ENCODE results near the gene ZNF664. TPM values are rescaled to one million over a fixed set of nuclear protein-coding genes. Genes with fewer than 3 reads are reported as not detected.

Gene ZNF664
- total RNA-seq (100 to 1,000 TPM; 105 to 118 TPM), polyA plus RNA-seq (10 to 100 TPM; 31.7 to 34.3 TPM)
- long read RNA-seq, donor 1, full-length matches to known transcripts = 26 of 41 reads
- long read RNA-seq, donor 1, partial matches to known transcripts = 7 of 41 reads
- long read RNA-seq, donor 1, other reads (novel, unspliced or antisense) = 8 of 41 reads
- long read RNA-seq, donor 2, full-length matches to known transcripts = 17 of 28 reads
- long read RNA-seq, donor 2, partial matches to known transcripts = 0 of 28 reads
- long read RNA-seq, donor 2, other reads (novel, unspliced or antisense) = 11 of 28 reads
- long read RNA-seq, donor 3, full-length matches to known transcripts = 19 of 33 reads
- long read RNA-seq, donor 3, partial matches to known transcripts = 9 of 33 reads
- long read RNA-seq, donor 3, other reads (novel, unspliced or antisense) = 5 of 33 reads
- long read RNA-seq, donor 4, full-length matches to known transcripts = 17 of 23 reads
- long read RNA-seq, donor 4, partial matches to known transcripts = 6 of 23 reads
- long read RNA-seq, donor 4, other reads (novel, unspliced or antisense) = 0 of 23 reads
- long read RNA-seq, donor 5, full-length matches to known transcripts = 48 of 57 reads
- long read RNA-seq, donor 5, partial matches to known transcripts = 9 of 57 reads
- long read RNA-seq, donor 5, other reads (novel, unspliced or antisense) = 0 of 57 reads

DNA sequence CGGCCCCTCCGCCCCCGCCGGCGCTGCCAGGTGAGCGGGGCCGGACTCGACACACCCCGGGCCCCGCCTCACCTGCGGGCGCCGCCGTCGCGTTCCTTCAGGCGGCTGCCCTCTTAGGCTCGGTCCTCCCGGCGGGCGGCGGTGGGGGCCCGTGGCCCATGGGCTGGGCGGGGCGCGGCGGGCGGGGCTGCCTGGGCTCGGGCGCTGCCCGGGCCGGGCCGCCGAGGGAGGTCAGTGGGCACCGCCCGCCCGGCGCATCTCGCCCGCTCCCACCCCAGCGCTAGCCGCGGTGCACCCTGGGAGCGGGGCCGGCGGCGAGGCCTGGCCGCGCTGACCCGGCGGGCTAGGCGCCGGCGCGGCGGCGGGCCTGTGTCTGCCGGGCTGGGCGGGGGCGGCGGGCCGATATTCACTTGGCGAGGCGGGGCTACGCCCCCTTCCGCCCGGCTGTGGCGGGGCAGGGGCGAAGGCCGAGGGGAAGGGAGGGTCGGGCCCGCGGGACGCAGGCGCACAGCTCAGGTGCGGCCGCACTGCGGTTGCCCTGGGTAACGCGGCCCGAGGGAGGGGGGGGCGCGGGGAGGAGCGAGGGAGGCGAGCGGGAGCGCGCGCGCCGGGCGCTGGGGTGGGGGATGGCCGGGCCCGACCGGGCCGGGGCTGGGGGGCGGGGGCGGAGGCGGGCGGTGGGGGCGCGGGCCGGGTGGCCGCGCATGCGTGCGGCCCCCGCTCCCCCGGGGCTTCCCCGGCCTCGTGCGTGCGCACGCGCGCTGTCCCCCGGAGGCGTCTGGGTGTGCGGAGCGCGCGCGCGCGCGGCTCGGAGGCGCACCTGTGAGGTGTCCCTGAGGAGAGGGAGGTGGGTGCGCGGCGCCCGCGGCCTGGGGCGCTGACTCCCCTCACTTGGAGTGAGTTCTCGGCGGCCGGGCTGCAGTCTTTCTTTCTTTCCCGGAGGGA, at the start of gene ZNF664, which contains the start of gene CCDC92:
Gene ZNF664 (plus strand): TSS at position 759 of the 945 bp plus-strand sequence. CDS start 38,930 bp downstream, outside the sequence.
Gene CCDC92 (minus strand): TSS at position 375 of the 945 bp plus-strand sequence. CDS start 28,526 bp downstream, outside the sequence.
- Histone ChIP-seq H3K4me1 (ENCODE audit: control insufficient read depth in 5 of 5, insufficient read depth in 5 of 5, low read length in 5 of 5) (peaks cover 0 to 17% (median 6%) of the 10 kb centered on the region in 5 donors), H3K36me3 (ENCODE audit: control insufficient read depth in 4 of 4, insufficient read depth in 4 of 4, low read length in 4 of 4) (peaks cover 0 to 8% (median 3%) of the 10 kb centered on the region in 4 donors), H3K27me3 (ENCODE audit: control insufficient read depth in 3 of 3, insufficient read depth in 3 of 3, low read length in 2 of 3) (no peaks in the 10 kb centered on the region), H3K9me3 (ENCODE audit: control insufficient read depth in 4 of 4, insufficient read depth in 3 of 4, low read length in 3 of 4) (no peaks in the 10 kb centered on the region), H3K4me3 (peak within 1 kb of the TSS; percentile 74), H3K9ac (ENCODE audit: insufficient read depth in 1 of 2, low read length in 2 of 2) (peak within 1 kb of the TSS; percentile 32 to 80), H3K27ac (ENCODE audit: low read depth in 1 of 2, low read length in 1 of 2) (peak within 1 kb of the TSS; percentile 83 to 97)
- 0% methylated on average over 3 to 137 of the region's 138 CpGs for WGBS, 2 donors
- peak; percentile 95 to 97 (median 96) for DNase-seq
- peak; percentile 88 for ATAC-seq (ENCODE audit: insufficient read depth, low FRiP score)
- TF ChIP-seq, protein P1, sequence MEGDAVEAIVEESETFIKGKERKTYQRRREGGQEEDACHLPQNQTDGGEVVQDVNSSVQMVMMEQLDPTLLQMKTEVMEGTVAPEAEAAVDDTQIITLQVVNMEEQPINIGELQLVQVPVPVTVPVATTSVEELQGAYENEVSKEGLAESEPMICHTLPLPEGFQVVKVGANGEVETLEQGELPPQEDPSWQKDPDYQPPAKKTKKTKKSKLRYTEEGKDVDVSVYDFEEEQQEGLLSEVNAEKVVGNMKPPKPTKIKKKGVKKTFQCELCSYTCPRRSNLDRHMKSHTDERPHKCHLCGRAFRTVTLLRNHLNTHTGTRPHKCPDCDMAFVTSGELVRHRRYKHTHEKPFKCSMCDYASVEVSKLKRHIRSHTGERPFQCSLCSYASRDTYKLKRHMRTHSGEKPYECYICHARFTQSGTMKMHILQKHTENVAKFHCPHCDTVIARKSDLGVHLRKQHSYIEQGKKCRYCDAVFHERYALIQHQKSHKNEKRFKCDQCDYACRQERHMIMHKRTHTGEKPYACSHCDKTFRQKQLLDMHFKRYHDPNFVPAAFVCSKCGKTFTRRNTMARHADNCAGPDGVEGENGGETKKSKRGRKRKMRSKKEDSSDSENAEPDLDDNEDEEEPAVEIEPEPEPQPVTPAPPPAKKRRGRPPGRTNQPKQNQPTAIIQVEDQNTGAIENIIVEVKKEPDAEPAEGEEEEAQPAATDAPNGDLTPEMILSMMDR (IDR thresholded peaks at IDR 0.05; ENCODE audit: control extremely low read depth, extremely low read depth) = no peak

DNA sequence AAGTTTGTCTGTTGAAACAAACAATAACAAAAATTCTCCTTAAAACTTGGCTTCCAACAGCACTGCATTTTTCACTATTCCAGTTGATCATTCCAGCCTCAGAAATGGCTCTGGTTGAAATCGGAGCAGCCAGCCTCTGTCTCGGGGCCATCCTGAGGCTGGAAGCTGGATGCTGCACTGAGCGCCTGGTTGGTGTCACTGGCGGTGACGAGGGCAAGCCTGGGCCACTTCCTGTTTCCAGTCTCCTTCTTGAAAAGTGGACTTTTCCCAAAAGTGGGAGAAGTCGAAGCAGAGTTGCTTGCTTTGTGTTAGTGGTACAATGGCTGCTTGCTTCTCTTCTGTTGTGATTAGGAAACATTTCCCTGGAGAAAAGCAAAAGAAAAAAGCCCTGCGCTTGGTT, 49.1 kb upstream of the ZNF664 start:
- Histone ChIP-seq H3K4me1 (ENCODE audit: control insufficient read depth in 5 of 5, insufficient read depth in 5 of 5, low read length in 5 of 5) (peaks cover 0 to 4% (median 0%) of the 10 kb centered on the region in 5 donors), H3K36me3 (ENCODE audit: control insufficient read depth in 4 of 4, insufficient read depth in 4 of 4, low read length in 4 of 4) (no peaks in the 10 kb centered on the region), H3K27me3 (ENCODE audit: control insufficient read depth in 3 of 3, insufficient read depth in 3 of 3, low read length in 2 of 3) (no peaks in the 10 kb centered on the region), H3K27ac (ENCODE audit: low read depth in 1 of 2, low read length in 1 of 2) (no peak overlapping the region), H3K4me3 (no peak overlapping the region), H3K9ac (ENCODE audit: insufficient read depth in 1 of 2, low read length in 2 of 2) (no peak overlapping the region), H3K9me3 (ENCODE audit: control insufficient read depth in 4 of 4, insufficient read depth in 3 of 4, low read length in 3 of 4) (no peaks in the 10 kb centered on the region)
- TF ChIP-seq, protein P1 (IDR thresholded peaks at IDR 0.05; ENCODE audit: control extremely low read depth, extremely low read depth) = no peak
- WGBS, 2 donors = 76 to 82% methylated on average over 7 of the region's 7 CpGs
- DNase-seq (no peak), ATAC-seq (ENCODE audit: insufficient read depth, low FRiP score) (no peak)

DNA sequence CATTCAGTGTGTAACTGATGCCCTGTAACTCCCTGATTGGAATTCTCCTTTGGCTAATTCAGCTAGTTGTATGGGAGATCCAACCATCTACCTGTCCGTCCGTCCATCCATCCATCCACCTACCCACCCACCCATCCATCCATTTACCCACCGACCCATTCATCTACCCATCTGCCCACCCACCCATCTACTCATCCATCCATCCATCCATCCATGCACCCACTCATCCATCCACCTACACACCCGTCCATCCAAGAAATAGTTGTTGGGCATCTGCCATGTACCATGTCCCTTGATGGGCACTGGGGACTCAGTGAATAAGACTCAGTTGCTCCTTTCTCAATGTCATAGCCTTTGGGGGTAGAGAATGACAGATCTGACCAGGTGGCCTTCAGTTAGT, 48.5 kb upstream of the ZNF664 start:
- Histone ChIP-seq H3K9me3 (ENCODE audit: control insufficient read depth in 4 of 4, insufficient read depth in 3 of 4, low read length in 3 of 4) (no peaks in the 10 kb centered on the region), H3K4me1 (ENCODE audit: control insufficient read depth in 5 of 5, insufficient read depth in 5 of 5, low read length in 5 of 5) (peaks cover 0 to 4% (median 0%) of the 10 kb centered on the region in 5 donors), H3K4me3 (no peak overlapping the region), H3K27me3 (ENCODE audit: control insufficient read depth in 3 of 3, insufficient read depth in 3 of 3, low read length in 2 of 3) (no peaks in the 10 kb centered on the region), H3K27ac (ENCODE audit: low read depth in 1 of 2, low read length in 1 of 2) (no peak overlapping the region), H3K36me3 (ENCODE audit: control insufficient read depth in 4 of 4, insufficient read depth in 4 of 4, low read length in 4 of 4) (no peaks in the 10 kb centered on the region), H3K9ac (ENCODE audit: insufficient read depth in 1 of 2, low read length in 2 of 2) (no peak overlapping the region)
- ATAC-seq (ENCODE audit: insufficient read depth, low FRiP score) = no peak
- TF ChIP-seq, protein P1 (IDR thresholded peaks at IDR 0.05; ENCODE audit: control extremely low read depth, extremely low read depth) = no peak
- 97 to 99% methylated on average over 4 of the region's 4 CpGs for WGBS, 2 donors
- no peak for DNase-seq
